Lower leg skin (tissue), 3 donors: ENCODE results near the gene PTPRT.

Experiments
- POLR2A ChIP-seq, 2 donors: fragments of 450-650 bp; IDR thresholded peaks; one replicate each; pipeline ENCODE4 v1.6.1; 2016 to 2017; ENCODE audit warnings: antibody characterized with exemption in 2 of 2, mild to moderate bottlenecking in 1 of 2, moderate library complexity in 1 of 2
- TF ChIP-seq, protein P1 (sequence below), 3 donors: fragments of 450-650 bp; IDR thresholded peaks; one replicate each; pipeline ENCODE4 v1.5.1; 2016; ENCODE audit warnings: antibody characterized with exemption in 3 of 3, mild to moderate bottlenecking in 3 of 3, moderate library complexity in 2 of 3

DNA sequence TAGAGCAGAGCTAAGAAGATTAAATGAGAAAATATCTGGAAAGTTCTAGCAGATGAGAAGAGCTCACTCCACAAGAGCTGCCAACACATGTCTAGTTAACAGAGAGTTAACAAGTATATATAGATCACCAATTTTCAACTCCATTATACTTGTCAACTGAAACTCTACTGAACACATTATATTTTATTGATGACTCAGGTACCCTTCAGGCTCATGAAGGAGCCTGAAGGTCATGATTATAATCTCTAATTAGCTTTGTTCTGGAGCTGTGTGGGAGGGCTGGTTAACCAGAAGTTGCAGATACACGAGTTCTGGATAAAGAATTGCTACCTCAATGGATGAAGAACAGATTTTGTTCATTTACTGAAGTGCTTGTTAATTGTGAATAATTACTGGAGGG lies 42.1 kb upstream of the PTPRT start:
- TF ChIP-seq, protein P1, sequence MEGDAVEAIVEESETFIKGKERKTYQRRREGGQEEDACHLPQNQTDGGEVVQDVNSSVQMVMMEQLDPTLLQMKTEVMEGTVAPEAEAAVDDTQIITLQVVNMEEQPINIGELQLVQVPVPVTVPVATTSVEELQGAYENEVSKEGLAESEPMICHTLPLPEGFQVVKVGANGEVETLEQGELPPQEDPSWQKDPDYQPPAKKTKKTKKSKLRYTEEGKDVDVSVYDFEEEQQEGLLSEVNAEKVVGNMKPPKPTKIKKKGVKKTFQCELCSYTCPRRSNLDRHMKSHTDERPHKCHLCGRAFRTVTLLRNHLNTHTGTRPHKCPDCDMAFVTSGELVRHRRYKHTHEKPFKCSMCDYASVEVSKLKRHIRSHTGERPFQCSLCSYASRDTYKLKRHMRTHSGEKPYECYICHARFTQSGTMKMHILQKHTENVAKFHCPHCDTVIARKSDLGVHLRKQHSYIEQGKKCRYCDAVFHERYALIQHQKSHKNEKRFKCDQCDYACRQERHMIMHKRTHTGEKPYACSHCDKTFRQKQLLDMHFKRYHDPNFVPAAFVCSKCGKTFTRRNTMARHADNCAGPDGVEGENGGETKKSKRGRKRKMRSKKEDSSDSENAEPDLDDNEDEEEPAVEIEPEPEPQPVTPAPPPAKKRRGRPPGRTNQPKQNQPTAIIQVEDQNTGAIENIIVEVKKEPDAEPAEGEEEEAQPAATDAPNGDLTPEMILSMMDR (IDR thresholded peaks at IDR 0.05), result no peak
- TF ChIP-seq POLR2A (IDR thresholded peaks at IDR 0.05), result no peak
